Lower leg skin (tissue), 3 donors: ENCODE data around the gene MPV17L.

ENCODE experiments used
- CTCF ChIP-seq, 3 donors: fragments of 450-650 bp; IDR thresholded peaks; one replicate each; pipeline ENCODE4 v1.5.1; 2016; ENCODE audit warnings: antibody characterized with exemption in 3 of 3, mild to moderate bottlenecking in 3 of 3, moderate library complexity in 2 of 3
- POLR2A ChIP-seq, 2 donors: fragments of 450-650 bp; IDR thresholded peaks; one replicate each; pipeline ENCODE4 v1.6.1; 2016 to 2017; ENCODE audit warnings: antibody characterized with exemption in 2 of 2, mild to moderate bottlenecking in 1 of 2, moderate library complexity in 1 of 2

- TF ChIP-seq CTCF (IDR thresholded peaks at IDR 0.05) (no peak), POLR2A (IDR thresholded peaks at IDR 0.05) (no peak)
Measured at GRCh38 chr16:15461376-15461775, 65.8 kb downstream of the MPV17L start.
